CD14-positive monocyte (primary cell): ENCODE data around the gene KRTAP10-2. TPM values are rescaled to one million over a fixed set of nuclear protein-coding genes. Genes with fewer than 3 reads are reported as not detected.

Experiments used
- DNase-seq, 3 donors: peaks; one replicate each; pipeline ENCODE4 v3.0.0-alpha.2; 2011 to 2022
- H2AFZ ChIP-seq: 2 replicates; pipeline ENCODE4 v1.6.0; 2012; ENCODE audit warnings: mild to moderate bottlenecking, low read depth, low read length, inconsistent platforms; ENCODE audit not compliant: insufficient read depth, poor library complexity, severe bottlenecking
- H3K27ac ChIP-seq, 2 donors: 1 replicate in 1 of 2; 2 replicates in 1 of 2; pipeline ENCODE4 v1.5.1; 2012 to 2013; ENCODE audit warnings: low read length in 2 of 2, control low read depth in 1 of 2, inconsistent platforms in 1 of 2, low read depth in 1 of 2, mild to moderate bottlenecking in 1 of 2
- H3K27me3 ChIP-seq, 2 donors: one replicate each; pipeline versions ENCODE4 v1.6.0 to v1.6.1; 2011 to 2013; ENCODE audit warnings: low read length in 2 of 2; ENCODE audit not compliant: control insufficient read depth in 2 of 2, insufficient read depth in 2 of 2
- H3K36me3 ChIP-seq, 2 donors: replicated peaks in 1 of 2; 1 replicate in 1 of 2; 2 replicates in 1 of 2; pipeline versions ENCODE4 v1.5.1 to v1.6.1; 2012 to 2013; ENCODE audit warnings: low read length in 2 of 2, control low read depth in 1 of 2, inconsistent platforms in 1 of 2, mild to moderate bottlenecking in 1 of 2; ENCODE audit not compliant: insufficient read depth in 2 of 2, control insufficient read depth in 1 of 2
- H3K4me1 ChIP-seq, 2 donors: 1 replicate in 1 of 2; 2 replicates in 1 of 2; pipeline versions ENCODE4 v1.5.1 to v1.6.1; 2012 to 2013; ENCODE audit warnings: low read length in 2 of 2, control low read depth in 1 of 2, inconsistent platforms in 1 of 2, mild to moderate bottlenecking in 1 of 2, moderate library complexity in 1 of 2; ENCODE audit not compliant: insufficient read depth in 2 of 2, control insufficient read depth in 1 of 2
- H3K4me2 ChIP-seq: replicated peaks from 2 replicates; pipeline ENCODE3; 2012; ENCODE audit warnings: low read length, moderate library complexity, mild to moderate bottlenecking; ENCODE audit not compliant: poor library complexity, severe bottlenecking; ENCODE audit errors: extremely low read depth
- H3K4me3 ChIP-seq, 3 experiments: fragments of 200-600 bp in 1 of 3; sonication (generic) in 1 of 3; replicated peaks in 1 of 3; 1 replicate in 2 of 3; 2 replicates in 1 of 3; pipeline ENCODE4 v1.5.1; 2011 to 2013; ENCODE audit warnings: low read length in 3 of 3, mild to moderate bottlenecking in 3 of 3, control low read depth in 2 of 3, low read depth in 2 of 3, inconsistent platforms in 1 of 3, moderate library complexity in 1 of 3
- H3K79me2 ChIP-seq: 2 replicates; pipeline ENCODE4 v1.6.0; 2012; ENCODE audit warnings: mild to moderate bottlenecking, control low read depth, inconsistent platforms, low read length, moderate library complexity; ENCODE audit not compliant: insufficient read depth
- H3K9ac ChIP-seq: 2 replicates; pipeline ENCODE4 v1.6.0; 2017; ENCODE audit warnings: low read length, mild to moderate bottlenecking; ENCODE audit not compliant: insufficient read depth, poor library complexity, severe bottlenecking
- H3K9me3 ChIP-seq, 2 donors: replicated peaks in 1 of 2; 1 replicate in 1 of 2; 2 replicates in 1 of 2; pipeline versions ENCODE4 v1.5.1 to v1.6.1; 2012 to 2013; ENCODE audit warnings: low read length in 2 of 2, control low read depth in 1 of 2; ENCODE audit not compliant: control insufficient read depth in 1 of 2, insufficient read depth in 1 of 2
- H4K20me1 ChIP-seq: 2 replicates; pipeline ENCODE4 v1.6.0; 2012; ENCODE audit warnings: mild to moderate bottlenecking, low read length, control low read depth, moderate library complexity; ENCODE audit not compliant: insufficient read depth
- H3K27ac Mint-ChIP-seq, 7 donors: one replicate each; pipeline ENCODE4 v1.8.0; 2020; ENCODE audit warnings: mild to moderate bottlenecking in 7 of 7, mixed read lengths in 7 of 7, moderate library complexity in 6 of 7, inconsistent platforms in 2 of 7
- H3K27me3 Mint-ChIP-seq, 3 donors: one replicate each; pipeline ENCODE4 v1.8.0; 2021 to 2022; ENCODE audit warnings: low read depth in 3 of 3, mild to moderate bottlenecking in 3 of 3, mixed read lengths in 3 of 3, moderate library complexity in 3 of 3, inconsistent platforms in 1 of 3
- H3K36me3 Mint-ChIP-seq, 2 donors: one replicate each; pipeline ENCODE4 v1.8.0; 2020; ENCODE audit warnings: mixed read lengths in 2 of 2, inconsistent platforms in 1 of 2, mild to moderate bottlenecking in 1 of 2
- H3K4me1 Mint-ChIP-seq: one replicate; pipeline ENCODE4 v1.8.0; 2020; ENCODE audit warnings: mild to moderate bottlenecking, mixed read lengths
- H3K4me3 Mint-ChIP-seq, 2 donors: one replicate each; pipeline ENCODE4 v1.8.0; 2020; ENCODE audit warnings: mild to moderate bottlenecking in 2 of 2, mixed read lengths in 2 of 2, moderate library complexity in 1 of 2
- H3K9me3 Mint-ChIP-seq, 7 donors: one replicate each; pipeline ENCODE4 v1.8.0; 2020 to 2022; ENCODE audit warnings: mixed read lengths in 7 of 7, mild to moderate bottlenecking in 6 of 7, moderate library complexity in 6 of 7, inconsistent platforms in 2 of 7
- WGBS: methylation state at CpG from one replicate; pipeline ENCODE4 v1.1.5; 2013; ENCODE audit warnings: missing lambda C conversion rate; ENCODE audit not compliant: insufficient coverage; 5-methylcytosine and 5-hydroxymethylcytosine counted together
- intact Hi-C, 2 donors: fragments of 100-400 bp; cut with micrococcal nuclease; formaldehyde crosslinking; loops; one replicate each; pipeline versions ENCODE4 v1.15.0 to v1.15.1; 2023
- polyA plus RNA-seq, 3 donors: library from polyadenylated mRNA; depleted of rRNA in 1 of 3; unstranded in 2 of 3; stranded (reverse) in 1 of 3; fragments of 300-500 nt in 2 of 3; fragments of >200 nt in 1 of 3; fragmentation: Illumina TruSeq in 2 of 3; gene quantifications; 1 replicate in 2 of 3; 2 replicates in 1 of 3; pipeline ENCODE4 v1.2.3, GENCODE V29; 2012 to 2021
- TF ChIP-seq, protein P1 (sequence below): fragments of 200-600 bp; IDR thresholded peaks from one replicate; pipeline ENCODE4 v1.8.0; 2022; ENCODE audit warnings: antibody characterized with exemption, mild to moderate bottlenecking

KRTAP10-2 gene
- polyA plus RNA-seq, 3 donors: not detected

GRCh38 chr21:44572959-44573583 lies 21.8 kb upstream of the KRTAP10-2 start:
- peaks cover 6 to 19% (median 11%) of the 10 kb centered on the region in 3 donors for H3K27me3 Mint-ChIP-seq
- Histone ChIP-seq H3K4me1 (no peaks in the 10 kb centered on the region), H3K9me3 (peaks cover 5 to 31% of the 10 kb centered on the region in 2 donors), H3K4me3 (no peak overlapping the region), H2AFZ (no peak overlapping the region), H3K9ac (no peak overlapping the region), H4K20me1 (no peaks in the 10 kb centered on the region), H3K79me2 (no peaks in the 10 kb centered on the region), H3K36me3 (no peaks in the 10 kb centered on the region), H3K27ac (no peak overlapping the region), H3K27me3 (no peaks in the 10 kb centered on the region), H3K4me2 (no peak overlapping the region)
- H3K27ac Mint-ChIP-seq: peak overlapping the region in 1 of 7 donors; percentile 66
- 88% methylated on average over 15 of the region's 15 CpGs for WGBS
- intact Hi-C loops: no loop called here
- H3K4me3 Mint-ChIP-seq: no peak overlapping the region
- no peaks in the 10 kb centered on the region for H3K36me3 Mint-ChIP-seq
- TF ChIP-seq, protein P1, sequence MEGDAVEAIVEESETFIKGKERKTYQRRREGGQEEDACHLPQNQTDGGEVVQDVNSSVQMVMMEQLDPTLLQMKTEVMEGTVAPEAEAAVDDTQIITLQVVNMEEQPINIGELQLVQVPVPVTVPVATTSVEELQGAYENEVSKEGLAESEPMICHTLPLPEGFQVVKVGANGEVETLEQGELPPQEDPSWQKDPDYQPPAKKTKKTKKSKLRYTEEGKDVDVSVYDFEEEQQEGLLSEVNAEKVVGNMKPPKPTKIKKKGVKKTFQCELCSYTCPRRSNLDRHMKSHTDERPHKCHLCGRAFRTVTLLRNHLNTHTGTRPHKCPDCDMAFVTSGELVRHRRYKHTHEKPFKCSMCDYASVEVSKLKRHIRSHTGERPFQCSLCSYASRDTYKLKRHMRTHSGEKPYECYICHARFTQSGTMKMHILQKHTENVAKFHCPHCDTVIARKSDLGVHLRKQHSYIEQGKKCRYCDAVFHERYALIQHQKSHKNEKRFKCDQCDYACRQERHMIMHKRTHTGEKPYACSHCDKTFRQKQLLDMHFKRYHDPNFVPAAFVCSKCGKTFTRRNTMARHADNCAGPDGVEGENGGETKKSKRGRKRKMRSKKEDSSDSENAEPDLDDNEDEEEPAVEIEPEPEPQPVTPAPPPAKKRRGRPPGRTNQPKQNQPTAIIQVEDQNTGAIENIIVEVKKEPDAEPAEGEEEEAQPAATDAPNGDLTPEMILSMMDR: no peak
- H3K9me3 Mint-ChIP-seq: peaks cover 14 to 44% (median 31%) of the 10 kb centered on the region in 7 donors
- no peak for DNase-seq
- H3K4me1 Mint-ChIP-seq: no peaks in the 10 kb centered on the region

DNA sequence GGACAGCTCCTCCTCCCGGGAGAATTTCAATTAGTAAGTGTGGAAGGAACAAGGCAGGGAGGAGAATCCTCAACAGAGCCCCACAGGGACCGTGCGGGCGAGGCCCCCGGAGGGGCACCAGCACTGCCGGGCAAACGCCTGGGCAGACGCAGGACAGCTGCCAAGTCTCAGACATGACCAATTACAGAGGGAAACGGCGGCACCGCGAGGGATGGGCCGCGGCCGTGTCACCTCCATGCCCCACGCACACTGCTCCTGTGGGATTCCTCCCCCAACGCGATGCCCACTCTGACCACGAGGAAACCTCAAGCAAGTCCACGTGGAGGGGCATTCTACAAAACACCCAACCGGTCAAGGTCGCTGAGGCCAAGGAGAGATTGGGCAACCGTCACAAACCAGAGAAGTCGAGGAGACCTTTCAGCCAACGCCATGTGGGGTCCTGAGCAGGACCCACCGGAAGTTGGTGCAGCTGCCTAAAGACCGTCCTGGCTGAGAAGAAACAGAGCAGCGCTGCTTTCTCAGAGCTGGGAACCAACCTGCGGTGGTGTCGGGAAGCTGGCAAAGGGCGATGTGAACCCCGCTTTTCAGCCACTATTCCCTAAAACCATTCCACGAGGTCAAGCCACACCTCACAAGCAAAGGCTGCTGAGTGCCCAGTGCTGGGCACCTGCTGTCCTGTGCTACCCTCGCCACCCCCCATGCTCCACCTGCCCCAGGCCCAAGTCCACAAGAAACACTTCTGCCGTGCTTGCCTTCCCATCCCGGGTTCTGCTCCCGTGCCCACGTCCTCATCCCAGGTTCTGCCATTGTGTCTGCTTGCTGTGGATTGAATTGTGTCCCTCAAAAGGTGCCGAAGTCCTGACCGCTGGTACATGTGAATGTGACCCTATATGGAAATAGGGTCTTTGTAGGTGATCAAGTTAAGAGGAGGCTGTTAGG lies 20.8 kb upstream of the KRTAP10-2 start:
- Mint-ChIP-seq H3K9me3 (peaks cover 12 to 38% (median 23%) of the 10 kb centered on the region in 7 donors), H3K4me1 (no peaks in the 10 kb centered on the region), H3K4me3 (no peak overlapping the region), H3K27ac (no peak overlapping the region), H3K36me3 (no peaks in the 10 kb centered on the region), H3K27me3 (peaks cover 6 to 18% (median 13%) of the 10 kb centered on the region in 3 donors)
- H4K20me1 ChIP-seq: no peaks in the 10 kb centered on the region
- intact Hi-C loops: no loop called here
- H3K36me3 ChIP-seq: no peaks in the 10 kb centered on the region
- no peak overlapping the region for H3K27ac ChIP-seq
- no peak overlapping the region for H3K9ac ChIP-seq
- no peaks in the 10 kb centered on the region for H3K79me2 ChIP-seq
- H2AFZ ChIP-seq: no peak overlapping the region
- no peaks in the 10 kb centered on the region for H3K27me3 ChIP-seq
- DNase-seq: no peak
- TF ChIP-seq, protein P1: no peak
- WGBS: 92% methylated on average over 36 of the region's 40 CpGs
- H3K4me1 ChIP-seq: no peaks in the 10 kb centered on the region
- H3K4me2 ChIP-seq: no peak overlapping the region
- no peak overlapping the region for H3K4me3 ChIP-seq
- peaks cover 5 to 25% of the 10 kb centered on the region in 2 donors for H3K9me3 ChIP-seq
